ENCODE measurements around the gene AOPEP.

AOPEP gene

GRCh38 chr9:94904806-94905205, 178.3 kb downstream of the AOPEP start:
- no peak for DNase-seq

DNA sequence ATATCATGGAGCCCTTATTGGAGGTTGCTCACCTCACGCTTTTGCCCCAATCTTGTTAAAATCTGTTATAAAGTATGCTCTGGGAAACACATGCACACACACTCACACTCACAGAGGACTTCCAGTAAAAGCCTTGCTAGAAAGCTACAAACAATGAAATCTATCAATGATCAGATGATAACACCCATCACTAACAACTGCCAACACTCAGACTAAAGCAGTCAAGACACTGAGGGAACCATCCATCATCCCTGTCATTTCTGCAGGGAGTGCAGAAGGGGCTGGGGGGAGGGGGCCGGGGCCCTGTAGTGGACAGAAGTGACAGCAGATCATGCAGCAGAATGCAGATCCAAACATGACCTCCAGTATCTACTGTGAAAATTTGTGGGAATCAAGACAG, 179.1 kb downstream of the AOPEP start:
- no peak for DNase-seq

GRCh38 chr9:94906181-94906580, 179.7 kb downstream of the AOPEP start:
- DNase-seq: no peak

GRCh38 chr9:94906713-94907112, 180.2 kb downstream of the AOPEP start:
- DNase-seq: no peak

GRCh38 chr9:94907264-94907936, 180.9 kb downstream of the AOPEP start:
- DNase-seq: no peak

- DNase-seq: no peak
Observed at GRCh38 chr9:94908011-94908563, 181.6 kb downstream of the AOPEP start.

DNA sequence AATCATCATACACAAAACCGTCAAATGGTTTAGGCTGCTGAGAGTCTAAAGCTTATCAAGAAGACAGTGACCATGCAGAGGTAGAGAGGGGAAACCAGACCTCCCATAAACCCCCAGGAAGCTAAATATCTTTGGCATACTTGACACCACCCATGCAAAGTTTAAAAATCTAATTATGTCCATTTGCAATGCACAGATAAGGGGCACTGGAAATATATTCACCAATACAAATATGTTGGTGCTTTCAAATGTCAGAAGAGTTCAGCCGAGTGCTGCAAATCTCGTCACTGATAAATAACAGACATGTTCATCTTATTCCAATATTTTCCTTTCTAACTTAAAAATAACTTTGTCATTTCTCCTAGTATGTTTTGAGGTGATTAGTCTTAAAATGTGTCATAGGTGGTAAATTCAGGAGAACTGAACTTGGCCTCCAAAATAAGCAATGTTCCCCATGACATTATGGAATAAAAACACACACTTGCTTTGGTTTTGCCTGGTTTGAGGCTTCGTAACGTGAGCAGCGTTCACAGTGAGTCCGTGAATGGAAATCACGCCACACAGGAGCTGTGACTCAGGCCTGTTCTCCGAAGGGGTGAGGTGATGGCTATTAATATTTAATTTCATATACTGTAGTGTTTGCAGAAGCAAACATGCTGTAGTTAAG, 182.2 kb downstream of the AOPEP start:
- DNase-seq: no peak

DNA sequence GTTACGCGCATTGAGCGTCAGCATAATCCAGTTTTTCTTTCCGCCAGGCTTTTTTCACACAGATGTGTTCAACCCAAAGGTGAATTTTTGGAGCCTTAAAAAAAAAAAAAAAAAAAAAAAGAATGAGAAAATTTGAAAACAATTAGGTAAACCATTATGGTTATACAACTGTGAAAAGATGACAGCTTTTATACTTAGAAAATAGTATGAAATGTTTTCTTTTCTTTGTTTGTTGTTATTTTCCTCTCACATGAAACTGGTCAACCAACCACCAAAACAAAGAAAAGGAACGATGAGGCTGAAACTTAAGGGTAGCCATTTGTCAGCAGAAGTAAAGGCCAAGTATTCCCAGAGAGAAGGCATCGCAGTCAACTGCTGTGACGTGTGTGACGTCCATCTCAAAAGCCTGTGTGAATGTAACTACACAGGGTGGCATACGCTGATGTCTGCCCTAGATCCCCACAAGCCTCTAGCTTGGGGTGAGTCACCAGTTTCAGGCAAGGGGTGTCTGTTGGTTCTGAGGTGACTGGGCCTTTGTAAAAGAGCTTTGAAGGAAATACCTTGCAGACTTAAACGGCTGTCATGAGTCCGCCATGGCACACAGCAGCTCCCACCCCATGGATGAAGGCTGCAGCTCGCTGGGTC, 182.9 kb downstream of the AOPEP start:
- DNase-seq: no peak

GRCh38 chr9:94909965-94910730, 183.6 kb downstream of the AOPEP start:
- no peak for DNase-seq

DNA sequence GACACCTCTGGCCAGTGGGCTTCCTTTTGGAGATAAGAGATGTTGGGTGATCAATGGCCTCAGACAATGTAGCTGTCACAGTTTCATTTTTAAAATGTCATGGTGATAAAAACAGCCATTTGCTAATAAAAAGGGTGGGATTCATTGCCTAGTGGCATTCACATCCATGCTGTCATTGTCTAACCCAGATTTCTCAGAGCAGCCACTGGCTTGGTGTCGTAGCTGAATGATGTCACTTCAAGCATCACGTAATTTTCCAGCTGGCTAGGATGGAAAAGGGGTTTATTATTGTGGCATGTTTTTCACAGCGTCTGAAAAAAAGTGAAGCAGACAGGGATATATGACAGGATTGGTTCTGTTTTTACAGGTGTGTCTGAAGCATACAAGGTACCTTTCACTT, 184.7 kb downstream of the AOPEP start:
- no peak for DNase-seq

DNA sequence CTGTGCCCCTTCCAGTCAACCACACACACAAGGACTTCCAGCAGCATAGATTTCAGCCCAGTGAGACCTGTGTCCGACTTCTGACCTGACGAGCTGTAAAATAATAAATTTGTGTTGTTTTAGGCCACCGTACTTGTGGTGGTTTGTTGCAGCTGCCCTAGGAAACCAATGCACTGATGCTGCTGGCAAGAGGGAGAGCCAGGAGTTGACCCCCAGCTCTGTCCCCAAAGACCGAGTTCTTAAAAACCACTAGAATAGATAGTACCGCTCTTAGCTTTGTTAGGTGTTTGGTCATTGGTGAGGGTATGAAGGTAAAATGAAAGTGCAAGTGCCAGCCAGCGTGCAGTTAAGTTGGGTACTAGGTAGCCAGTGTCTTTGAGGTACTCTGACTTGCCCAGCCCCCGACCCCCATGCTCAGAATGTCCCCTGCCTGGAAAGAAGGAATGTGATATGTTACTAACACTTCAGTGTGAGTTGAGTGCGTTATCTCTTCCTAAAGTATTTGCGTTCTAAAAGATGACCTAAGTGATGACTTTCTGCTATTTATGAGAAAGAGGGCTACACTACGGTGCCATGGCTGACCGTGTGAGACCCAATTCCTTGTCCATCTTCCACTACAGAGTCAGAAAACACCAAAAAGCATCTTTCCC, 185.6 kb downstream of the AOPEP start:
- DNase-seq: no peak

- peak; percentile 77 for DNase-seq
Observed at GRCh38 chr9:94912700-94913249, 186.3 kb downstream of the AOPEP start.

GRCh38 chr9:94913550-94913949, 187.1 kb downstream of the AOPEP start:
- DNase-seq: peak; percentile 94

GRCh38 chr9:94915476-94916450, 189.3 kb downstream of the AOPEP start:
- DNase-seq: no peak

DNA sequence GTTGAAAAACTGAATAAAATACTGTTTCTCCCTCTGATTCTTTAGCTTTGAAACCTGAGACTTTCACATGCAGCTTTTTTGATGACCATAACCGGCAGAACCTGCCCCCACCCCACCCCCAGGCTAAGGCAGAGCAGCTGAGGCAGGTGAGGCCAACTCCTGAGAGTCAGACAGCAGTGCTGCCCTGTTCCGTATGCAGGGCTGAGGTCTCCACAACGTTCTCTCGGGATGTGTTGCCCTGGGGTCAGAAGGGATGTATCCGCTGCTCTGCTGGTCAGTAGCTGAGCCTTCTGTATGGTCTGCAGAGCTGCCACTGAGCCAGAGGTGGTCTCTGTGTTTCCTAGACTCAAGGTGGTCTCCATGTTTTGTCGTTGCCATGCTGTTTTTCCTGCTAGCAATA, 190.5 kb downstream of the AOPEP start:
- peak; percentile 82 for DNase-seq

GRCh38 chr9:94918038-94918753, 191.7 kb downstream of the AOPEP start:
- DNase-seq: no peak

DNA sequence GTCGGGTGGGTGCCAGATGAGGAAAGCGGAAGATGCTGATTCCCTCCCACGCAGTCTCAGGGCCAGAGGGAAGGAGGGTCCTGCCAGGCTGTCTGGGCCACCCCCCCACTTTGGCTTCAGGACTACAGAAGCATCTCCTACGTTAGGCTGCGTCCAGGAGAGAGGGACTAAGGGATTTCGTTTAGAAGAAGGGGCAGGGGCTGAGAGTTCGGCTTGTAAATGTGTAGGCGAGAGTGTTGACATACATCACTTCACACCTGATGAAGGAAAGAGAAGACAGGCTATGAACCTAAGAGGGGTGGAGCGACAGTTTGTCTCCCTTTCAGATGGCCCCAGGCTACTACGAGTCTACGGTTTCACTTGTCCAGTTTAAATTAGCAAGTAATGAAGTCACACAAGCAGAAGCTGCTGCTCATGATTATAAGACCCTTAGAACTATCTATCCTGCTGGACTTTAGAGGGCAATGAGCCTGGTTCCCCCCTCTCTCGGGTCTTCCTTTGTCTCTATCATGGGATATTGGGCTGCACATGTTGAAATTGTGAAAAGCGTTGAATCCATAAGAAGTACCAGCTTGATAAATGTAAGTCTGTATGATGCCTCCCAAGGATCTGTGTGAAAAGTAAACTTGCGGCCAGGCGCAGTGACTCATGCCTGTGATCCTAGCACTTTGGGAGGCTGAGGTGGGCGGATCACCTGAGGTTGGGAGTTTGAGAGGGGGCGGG, 193.0 kb downstream of the AOPEP start:
- DNase-seq: peak; percentile 41

DNA sequence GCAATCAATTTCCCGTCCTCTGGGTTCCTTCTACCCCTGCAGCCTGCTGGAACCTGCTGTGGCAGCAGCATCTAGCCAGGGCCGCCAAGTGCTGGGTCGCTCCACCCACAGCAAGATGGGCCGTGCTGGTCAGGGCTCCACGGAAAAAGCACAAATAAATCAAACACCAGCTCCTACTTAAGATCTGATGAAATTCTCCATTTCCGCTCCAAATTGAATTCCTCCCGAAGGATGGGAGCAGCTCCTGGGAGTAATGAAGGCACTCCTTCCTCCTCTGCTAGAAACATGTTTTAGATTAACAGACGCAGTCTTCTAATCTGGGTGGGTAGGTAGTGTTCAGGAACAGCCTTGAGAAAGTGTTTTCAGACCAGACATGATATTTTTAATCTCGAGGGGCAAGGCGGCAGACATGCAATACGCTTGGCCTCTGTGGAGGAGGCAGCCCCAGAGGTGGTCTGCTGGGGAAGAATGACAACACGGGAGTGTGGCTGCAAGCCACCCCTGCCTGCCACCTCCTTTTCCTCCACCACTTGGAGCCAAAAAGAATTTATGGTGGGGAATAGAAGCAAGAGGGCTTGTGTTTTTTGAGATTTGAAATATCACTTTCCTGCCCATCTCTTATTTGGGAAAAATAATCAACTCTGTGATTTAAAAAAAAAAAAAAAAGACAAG, 194.1 kb downstream of the AOPEP start:
- no peak for DNase-seq

GRCh38 chr9:94921092-94921471, 194.6 kb downstream of the AOPEP start:
- DNase-seq: no peak
